DMS79 treated with DMSO at 0.1 percent for 48 hours (cell line): ENCODE data around the gene CACNA1C.
A peak's percentile ranks its signal among the peaks of the same experiment; 100 is the strongest.

Source experiments
- DNase-seq: peaks from one replicate; lab custom pipeline; 2025; lab: John Stamatoyannopoulos, UW

Gene CACNA1C

DNA sequence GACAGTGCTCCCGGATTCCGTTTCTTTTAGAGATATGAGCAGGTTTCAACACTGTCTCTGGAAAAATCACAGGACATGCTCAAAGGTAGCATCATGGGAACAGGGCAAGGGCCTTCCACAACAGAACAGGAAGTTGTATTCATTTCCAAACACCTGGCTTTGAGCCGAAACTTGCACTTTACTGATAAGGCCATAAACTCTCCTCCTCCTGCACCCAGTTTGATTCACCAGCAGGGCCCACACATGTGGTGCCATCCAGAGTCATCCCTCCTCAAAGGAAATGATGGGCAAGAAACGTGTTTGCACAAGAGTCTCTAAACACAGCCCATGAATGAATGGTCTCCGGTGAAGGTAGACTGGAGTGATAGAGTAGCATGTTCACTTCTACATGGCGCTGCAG is 473.6 kb downstream of the CACNA1C start:
- DNase-seq, result no peak

DNA sequence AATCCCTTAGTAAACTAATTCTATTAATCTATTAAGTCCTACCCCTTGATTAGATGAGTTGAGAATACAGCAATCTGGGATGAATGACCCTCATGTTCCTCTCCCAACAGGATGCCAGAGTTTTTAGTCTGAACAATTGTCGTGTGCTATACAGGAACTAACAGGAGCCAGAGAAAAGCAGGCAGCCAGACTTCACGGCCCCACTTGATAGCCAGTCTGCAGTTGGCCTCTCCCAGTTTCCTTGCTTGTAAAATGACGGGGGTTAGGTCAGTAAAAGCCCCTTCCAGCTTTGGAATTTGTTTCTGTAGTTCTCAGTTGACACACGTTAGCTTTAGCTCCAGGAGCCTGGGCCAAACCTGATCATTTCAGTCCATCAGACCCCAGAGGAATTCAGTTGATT is 475.2 kb downstream of the CACNA1C start:
- no peak for DNase-seq

DNA sequence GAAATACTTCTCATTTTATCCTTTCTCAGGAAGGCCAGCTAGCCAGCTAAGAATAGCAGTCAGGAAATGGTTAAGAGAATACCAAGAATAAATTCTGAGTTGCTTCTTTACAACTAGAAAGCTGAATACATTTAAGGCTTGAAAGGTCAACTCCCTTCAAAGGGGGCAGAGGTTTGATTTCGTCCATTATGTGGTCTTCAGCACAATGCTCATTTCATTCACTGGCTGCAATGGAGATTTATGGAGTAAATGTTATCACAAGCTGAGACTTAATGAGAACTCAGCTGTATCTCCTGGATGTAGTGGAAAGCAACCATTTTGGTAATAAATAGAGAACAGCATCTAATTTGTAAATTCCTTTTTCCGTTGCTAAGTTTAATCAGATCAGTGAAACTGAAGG is 477.0 kb downstream of the CACNA1C start:
- no peak for DNase-seq

DNA sequence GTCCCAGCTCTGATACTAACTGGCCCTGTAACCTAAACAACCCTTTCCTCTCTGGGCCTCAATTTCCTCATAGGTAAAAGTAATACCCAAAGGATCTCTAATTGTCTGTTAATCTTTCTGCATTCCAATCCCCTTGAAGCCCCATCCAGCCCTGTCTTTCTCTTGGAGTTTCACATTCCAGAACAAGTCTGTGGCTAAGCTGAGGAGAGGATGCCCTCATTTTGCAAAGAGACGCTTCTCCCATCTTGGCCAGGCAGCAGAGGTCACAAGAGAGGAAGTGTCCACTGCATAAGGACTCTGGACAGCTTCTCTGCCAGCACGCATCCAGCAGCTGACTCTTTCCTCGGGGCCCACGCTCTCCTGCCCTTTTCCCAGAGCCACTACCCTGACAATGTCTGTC is 478.6 kb downstream of the CACNA1C start:
- no peak for DNase-seq

DNA sequence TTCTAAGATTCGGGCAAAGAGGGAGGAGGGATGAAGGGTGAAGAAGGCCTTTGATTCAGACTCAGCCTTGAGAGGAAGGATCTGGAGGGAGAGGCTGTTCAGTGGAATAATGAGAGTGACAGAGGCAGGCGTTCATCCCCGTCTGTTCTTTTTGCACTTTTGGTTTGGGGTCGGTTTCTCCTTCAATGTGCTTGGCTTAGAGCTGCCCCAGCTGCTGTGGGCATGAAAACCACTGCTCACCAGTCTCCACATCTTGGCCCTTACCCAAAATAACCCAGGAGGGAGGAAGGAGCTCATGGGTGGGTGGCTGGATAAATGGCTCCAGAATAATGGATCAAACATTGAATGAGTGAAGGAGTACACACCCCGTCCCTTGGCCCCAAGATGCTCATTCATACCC is 480.2 kb downstream of the CACNA1C start:
- no peak for DNase-seq

DNA sequence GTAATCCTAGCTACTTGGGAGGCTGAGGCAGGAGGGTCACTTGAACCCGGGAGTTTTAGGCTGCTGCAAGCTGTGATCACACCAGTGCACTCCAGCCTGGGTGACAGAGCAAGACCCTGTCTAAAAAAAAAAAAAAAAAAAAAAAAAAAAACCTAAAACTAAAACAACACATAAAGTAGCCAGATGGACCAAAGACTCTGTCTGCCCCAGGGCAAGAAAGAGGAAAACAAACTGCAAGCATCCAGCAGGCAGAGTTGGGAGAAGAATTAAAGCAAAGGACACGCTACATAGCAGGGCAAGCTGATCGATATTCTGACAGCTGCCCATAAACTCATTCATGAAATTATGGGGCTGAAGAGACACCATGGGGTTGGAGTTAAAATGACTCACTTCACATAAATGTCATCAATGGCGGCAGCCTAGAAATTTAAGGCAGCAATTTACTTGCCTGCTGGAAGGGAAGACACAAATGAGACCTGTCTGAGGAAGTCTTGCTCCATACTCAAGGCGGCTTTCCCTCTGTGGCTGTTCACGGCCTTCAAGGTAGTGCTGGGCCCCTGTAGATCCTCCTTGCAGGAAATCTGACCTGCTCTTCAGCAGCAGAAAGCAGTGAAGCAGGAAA is 482.9 kb downstream of the CACNA1C start:
- DNase-seq, result no peak

DNA sequence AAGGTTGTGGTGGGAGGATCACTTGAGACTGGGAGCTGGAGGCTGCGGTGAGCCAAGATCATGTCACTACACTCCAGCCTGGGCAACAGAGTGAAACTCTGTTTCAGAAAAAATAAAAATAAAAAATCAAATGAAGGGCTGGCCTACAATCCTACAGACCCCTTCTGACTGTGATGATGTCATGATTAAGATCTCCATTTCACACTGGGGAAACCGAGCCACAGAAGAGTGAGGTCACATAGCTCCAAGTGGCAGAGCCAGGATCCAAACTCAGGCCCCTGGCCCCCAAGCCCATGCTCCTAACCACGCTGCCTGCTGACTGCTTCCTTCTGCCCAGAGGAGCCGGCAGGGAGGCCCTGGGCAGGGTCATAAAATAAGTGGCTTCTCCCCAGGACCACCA is 483.9 kb downstream of the CACNA1C start:
- no peak for DNase-seq

DNA sequence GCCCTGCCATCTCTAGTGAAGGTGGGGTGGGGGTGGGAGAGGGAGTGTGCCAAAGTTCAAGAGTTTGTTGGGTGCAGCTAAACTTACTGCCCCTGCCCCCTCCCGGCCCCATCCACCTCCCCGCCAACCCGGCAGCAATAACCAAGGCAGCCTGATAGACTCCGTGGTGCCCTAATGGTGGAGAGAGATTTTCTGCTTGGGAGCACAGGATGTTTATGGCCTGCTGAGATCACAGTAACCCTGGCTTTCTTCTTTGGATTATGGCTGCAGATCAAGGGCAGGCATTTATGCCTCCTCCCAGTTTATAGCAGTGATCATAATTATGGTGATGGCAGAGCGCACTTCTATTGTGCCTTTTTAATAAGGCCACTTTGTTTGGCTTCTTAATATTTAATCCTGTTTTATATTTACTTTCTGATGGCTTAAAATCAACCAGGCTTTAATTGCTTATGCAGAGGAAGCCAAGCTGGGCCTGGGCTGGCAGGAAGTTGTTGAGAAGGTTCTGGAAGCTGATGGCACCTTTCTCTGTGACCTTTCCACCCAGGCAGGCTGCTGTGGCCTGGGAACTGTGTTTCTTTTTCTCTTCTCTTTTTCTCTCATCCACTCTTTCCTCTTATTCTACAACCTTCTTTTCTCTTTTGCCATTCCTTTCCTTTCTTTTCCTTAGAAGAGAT is 485.2 kb downstream of the CACNA1C start:
- DNase-seq, result no peak

DNA sequence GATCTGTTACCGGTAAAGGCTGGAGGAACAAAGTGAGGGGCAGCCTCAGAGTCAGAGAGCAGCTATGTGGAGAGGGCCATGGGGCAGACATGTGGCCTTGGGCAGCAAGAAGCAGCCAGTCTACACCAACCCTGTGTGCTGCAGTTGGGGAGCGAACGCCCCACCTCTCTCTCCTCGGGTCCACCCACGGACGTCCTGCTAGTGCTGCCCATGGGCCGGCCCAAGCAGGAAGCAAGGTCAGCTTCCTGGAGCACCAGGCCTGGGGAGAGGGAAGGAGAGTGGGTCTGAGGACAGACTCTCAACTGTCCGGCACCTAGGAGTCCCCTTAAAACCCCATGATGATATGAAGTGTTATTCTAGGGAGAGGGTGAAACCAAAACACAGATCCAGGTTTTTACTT is 487.2 kb downstream of the CACNA1C start:
- DNase-seq, result no peak

DNA sequence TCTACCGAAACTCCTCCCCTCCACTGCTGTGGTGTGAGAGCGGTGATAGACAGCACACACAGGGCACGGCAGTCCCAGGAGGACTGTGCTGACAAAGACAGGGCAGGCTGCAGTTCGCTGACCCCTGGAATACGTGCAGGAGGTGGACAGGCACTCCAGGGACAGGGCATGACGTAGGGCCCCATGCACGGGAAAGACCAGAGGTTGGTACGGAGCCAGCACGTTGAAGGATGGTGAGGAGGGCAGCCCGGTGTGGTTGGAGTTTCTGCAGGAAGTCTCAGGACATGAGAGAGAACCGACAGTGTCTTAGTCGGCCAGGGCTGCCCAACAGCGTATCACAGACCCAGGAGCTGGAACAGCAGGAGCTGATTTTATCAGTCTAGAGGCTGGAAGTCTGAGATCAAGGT is 487.8 kb downstream of the CACNA1C start:
- DNase-seq, result no peak

DNA sequence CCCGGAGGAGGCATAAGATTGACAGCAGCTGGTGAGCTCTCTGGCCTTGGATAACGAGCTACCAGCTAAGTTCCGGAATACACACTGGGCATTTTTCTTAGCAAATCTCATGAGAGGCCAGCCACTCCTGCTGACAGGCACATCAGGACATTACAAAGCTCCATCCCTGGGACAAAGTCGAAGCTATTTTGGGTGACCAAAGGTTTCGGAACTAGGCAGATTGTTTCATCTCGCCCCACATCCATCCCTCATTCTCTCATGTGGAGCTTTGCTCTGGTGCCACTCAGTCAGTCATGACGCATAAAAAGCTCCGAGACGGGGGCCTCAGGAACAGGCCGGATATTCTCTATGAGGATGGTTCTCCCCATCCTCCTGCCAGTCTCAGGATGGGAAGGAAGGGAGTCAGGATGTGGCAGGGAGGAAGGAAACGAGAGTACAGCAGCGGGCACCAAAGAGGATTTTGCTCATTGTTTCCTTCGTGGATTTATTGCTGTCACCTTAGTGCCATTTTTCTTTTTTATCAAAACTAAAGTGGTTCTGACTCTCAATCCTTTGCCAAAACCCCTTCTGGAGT is 488.9 kb downstream of the CACNA1C start:
- no peak for DNase-seq

DNA sequence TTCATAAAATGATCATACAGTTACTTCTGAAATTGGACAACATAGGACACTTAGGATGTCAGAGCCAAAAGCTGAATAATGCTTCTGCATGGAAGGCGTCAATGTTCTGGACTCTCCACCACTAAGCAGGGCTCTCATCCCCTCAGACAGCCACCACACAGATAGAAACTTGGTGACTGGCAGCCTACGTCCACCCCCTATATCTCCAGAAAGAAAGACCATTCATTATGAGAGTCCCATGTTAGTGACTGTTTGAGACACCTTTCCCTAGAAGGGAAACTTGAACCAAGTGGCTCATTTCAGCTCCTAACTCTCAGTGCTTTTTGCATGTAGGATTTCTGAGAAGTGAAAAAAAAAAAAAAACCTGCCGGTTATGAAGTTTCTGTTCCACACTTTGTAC is 491.0 kb downstream of the CACNA1C start:
- no peak for DNase-seq

DNA sequence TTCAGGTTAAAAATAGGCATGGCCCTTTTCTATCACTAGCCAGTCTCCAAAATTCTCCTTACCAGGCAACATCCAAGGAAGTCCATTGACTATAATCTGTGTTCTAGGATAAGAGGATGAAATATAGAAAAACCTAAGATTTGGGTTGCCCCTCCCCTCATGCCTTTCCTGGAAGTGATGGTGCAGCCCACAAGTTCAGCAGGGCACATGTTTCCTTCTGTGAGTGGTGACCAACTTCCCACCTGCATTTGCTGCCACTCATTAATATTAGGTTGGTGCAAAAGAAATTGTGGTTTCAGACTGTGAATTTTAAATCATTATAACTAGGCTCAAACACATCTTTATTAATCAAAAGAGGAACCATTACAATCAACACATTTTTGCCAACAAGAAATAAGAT is 491.4 kb downstream of the CACNA1C start:
- no peak for DNase-seq

DNA sequence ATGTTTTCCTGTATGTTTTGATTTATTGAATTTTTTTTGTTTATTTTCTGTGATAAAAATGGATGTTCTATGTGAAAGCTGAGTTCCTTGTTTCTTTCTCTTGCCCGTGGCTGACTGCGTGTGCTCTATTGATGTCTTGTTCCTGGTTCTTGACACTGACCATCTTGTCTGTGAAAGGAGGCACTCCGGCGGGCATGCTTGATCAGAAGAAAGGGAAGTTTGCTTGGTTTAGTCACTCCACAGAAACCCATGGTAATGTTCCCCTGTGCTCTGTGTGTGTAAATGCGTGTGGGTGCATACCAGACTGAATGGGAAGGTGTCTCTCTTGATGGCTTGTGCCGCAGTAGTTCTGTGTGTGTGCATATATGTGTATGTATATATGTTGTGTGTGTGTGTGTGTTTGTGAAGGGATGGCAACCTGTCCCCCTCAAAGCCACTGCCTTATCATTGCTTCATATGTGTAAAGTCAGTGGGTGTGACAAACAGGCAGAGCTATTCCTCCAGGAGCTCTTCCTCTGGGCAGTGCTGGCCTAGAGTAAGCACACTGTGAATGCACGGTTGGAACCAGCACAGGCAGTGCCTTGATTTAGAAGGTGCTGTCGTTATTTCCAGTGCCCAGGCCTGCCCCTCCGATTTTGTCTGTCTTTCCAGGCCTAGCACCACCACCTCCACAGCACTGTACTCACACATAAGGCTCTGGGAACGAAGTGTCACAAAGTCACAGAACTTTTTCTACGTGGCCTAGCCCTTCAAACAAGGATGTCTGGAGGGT is 494.7 kb downstream of the CACNA1C start:
- DNase-seq, result no peak

DNA sequence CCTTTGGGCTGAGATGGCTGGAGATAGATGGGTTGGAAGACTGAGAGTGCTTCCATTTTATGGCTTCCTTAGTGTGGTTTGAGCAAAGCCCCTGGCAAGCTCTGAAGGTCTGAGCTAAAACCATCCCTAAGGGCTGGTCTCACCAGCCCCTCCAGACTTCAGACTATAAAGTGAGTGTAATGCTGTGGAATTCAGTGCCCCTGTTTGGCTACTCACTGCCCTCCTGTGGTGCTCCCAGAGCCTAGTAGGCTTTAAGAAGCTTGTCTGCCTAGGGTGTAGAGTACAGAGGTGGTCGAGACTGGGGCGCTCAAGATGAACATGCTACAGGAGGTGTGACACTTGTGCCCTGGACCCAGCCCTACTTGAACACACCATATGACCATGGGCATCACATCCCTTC is 495.3 kb downstream of the CACNA1C start:
- no peak for DNase-seq

DNA sequence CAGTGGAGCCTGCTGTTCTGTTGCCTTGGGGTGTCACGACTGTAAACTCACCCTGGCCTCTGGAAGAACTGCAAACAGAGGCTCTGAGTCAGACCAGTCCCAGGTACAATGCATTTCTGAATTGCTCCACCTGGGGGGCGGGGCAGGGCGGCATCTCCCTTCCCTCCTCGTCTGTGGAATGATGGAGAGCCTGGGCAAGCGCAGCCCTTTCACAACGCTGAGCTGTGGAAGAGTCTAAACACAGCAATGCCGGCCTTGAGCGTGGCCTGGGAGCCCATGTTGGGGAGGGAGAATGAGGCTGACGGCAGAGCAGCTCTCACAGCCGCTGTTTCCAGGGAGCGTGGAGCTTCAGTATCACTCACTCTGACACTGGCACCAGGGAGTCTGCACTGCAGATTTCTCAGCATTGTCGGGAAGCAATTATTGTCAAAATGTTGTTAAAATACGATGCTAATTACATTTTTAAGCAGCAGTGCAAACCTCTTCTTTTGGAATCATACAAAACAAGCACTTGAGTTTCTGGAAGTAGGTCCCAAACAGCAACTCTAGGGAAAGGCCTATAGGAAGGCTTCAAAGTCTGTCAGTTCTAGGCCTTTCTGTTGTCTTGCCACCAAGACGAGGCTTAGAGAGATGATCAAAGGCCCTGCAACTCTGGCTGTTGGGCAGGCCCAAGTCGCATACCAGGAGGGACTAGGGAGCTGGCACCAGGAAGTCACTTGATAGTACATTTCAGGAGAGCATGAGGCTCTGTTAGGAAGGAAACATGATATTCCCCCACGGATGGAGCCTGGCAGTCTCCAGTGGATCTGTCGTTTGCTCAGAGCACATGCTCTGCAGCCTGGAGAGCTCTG is 498.0 kb downstream of the CACNA1C start:
- DNase-seq, result peak; percentile 48

DNA sequence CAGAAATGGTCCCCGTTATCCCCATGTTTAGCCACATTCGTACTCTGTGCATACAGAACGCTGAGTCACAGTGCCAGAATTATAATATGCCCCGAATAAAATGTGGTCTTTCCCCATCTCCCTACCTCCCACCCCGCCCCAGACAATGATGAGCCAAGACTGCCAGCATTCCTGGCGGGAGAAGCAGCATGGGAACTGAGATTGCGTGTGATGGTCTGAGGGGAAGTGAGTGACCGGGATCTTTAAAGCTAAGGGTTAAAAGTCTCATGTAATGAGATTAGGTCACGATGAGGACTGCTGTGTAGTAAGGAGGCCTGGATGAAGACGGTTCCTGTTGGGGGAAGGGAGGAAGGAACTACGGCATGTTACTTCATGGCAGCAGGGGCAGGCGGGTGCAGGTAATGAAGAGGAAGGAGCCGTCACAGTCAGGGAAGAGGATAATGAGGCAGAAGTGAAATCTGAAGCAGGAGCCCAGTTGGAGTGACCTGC is 498.7 kb downstream of the CACNA1C start:
- DNase-seq, result no peak

DNA sequence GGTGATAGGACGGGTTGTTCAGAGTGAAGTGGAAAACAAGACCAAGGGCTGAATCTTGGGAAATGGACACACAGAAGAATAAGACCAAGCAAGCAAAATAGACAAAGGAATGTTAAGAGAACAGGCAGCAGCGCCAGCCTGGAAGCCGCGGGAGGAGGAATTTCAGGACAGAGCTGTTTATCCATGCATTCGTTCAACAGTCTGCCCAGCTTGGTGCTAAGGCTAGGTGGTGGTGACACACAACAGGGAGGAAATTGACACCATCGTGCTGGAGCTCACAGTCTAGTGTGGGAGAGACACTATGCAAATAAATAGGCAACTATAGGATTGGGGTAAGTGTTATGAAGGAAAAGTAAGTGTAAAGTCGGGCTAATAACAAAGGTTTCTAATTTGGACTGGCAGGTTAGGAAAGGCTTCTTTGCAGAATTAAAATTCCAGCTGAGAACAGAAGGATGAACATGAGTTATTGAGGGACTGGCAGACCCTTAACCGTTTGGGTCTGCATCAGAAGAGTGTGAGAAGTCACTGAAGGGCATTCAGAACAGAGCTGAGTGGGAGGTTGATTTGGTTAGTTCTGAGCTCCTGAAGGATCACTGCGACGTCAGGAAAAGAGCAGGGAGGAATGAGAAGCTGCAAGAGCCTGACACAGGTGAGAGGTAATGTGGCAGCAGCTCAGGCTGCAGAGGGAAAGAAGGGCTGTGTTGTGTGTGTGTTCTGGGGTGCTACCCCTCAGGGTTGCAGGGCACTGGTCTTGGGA is 499.4 kb downstream of the CACNA1C start:
- no peak for DNase-seq

DNA sequence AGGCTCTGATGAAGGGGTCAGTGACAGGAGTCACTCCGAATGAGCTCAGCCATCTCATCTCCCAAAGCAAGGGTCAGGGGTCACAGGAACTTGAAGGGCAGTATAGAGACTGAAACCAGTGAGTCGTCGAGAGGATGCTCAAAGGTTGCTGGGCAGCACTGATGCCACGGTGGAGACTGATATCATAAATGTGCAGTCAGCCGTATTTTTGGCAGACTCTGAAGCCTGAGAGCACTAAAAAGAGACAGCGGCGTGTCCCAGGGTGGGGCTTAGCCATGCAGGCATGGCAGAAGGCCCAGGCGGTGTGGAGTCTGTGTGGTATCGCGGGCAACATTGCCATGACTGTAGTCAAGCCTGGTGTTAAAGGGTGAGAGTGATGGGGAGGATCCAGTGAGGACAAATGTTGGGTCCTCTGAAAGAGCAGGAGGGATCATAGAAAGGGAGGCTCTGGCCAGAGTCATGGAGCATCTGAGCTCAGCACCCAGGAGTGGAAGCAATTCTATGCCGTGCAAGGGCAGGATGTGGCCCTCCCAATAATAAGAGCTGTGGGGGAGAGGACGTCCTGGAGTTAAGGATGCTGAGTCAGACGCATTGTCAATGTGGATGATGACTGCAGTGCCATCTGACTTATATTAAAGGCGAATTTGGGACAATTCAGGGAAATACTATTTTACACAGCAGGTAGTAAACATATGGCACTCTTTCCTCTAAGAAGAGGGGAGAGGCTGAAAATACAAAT is 500.8 kb downstream of the CACNA1C start:
- DNase-seq, result no peak

DNA sequence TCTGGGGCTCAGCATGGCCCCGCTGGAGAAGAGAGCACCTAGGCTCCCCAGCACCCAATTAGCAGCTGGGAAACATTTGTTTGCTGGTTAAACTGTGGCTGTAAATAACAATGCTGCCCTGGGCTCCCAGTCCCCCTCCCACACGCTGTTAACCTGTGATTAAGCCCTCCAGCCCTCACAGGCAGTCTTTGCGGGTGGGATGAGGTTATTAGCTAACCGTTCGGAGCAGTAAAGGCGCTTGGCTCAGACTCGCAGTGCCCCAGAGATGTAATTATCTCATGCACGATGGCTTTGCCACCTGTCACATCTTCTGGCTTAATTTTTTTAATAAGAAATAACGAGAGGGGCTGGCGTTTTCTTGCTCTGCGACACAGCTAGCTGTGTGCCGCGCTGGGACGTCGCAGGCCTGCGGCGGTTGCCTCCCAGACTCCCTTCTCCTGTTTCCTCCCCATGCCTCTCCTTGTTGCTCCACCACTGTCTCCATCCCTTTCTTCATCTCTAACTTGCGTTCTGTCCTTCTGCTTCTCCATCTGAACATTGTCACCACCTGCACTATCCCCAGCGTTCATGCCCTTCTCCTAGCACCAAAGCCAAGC is 502.8 kb downstream of the CACNA1C start:
- DNase-seq, result no peak
